HepG2 (cell line): Measurements from ENCODE around the gene SCN8A. TPM values are rescaled to one million over a fixed set of nuclear protein-coding genes. Genes with fewer than 3 reads are reported as not detected.

ENCODE experiments used
- ATAC-seq: fragments of 200-7000 bp; cut with Tn5 transposase; 3 replicates; pipeline ENCODE4 v1.9.1; 2020; ENCODE audit warnings: mild to moderate bottlenecking, moderate library complexity
- BruUV-seq: library from RNA; stranded (reverse); fragments of 400-500 nt; replicated peaks from 2 replicates; lab custom pipeline; 2021; lab: Mats Ljungman, UMichigan
- CTCF ChIA-PET: fragments of 300-600 bp; formaldehyde crosslinking; extraction: SDS; loops from one replicate; lab custom pipeline; 2021; ENCODE audit warnings: low total read pairs, inconsistent platforms, low intra/inter-chr PET ratio; lab: Yijun Ruan, JAX
- POLR2A ChIA-PET: fragments of 350-600 bp; sonication (Branson Sonifier 250); formaldehyde crosslinking; loops from one replicate; lab custom pipeline; 2020; ENCODE audit warnings: antibody characterized with exemption, inconsistent platforms; lab: Yijun Ruan, JAX
- DNase-seq: peaks from one replicate; pipeline ENCODE4 v3.0.0-alpha.2; 2015; ENCODE audit warnings: low spot score
- FAIRE-seq: peaks from 3 replicates; lab custom pipeline; 2011; peaks lifted over from hg19 to GRCh38; lab: Jason Lieb, UNC
- H2AFZ ChIP-seq: one replicate; pipeline ENCODE4 v1.6.1; 2011; ENCODE audit warnings: low read length, inconsistent platforms
- H3K27ac ChIP-seq: fragments of 300-600 bp; 3 replicates; pipeline ENCODE4 v1.8.0; 2011; ENCODE audit warnings: mixed run types, mild to moderate bottlenecking, mixed read lengths, low read length, inconsistent platforms; ENCODE audit not compliant: insufficient read depth; ENCODE audit errors: extremely low read length
- H3K27me3 ChIP-seq, 2 experiments: fragments of 200-600 bp in 1 of 2; 2 replicates in 1 of 2; 3 replicates in 1 of 2; pipeline versions ENCODE4 v1.6.0 to v1.8.0; 2011; ENCODE audit warnings: low read length in 2 of 2, mild to moderate bottlenecking in 2 of 2, moderate library complexity in 2 of 2, inconsistent platforms in 1 of 2; ENCODE audit not compliant: insufficient read depth in 2 of 2, control insufficient read depth in 1 of 2
- H3K36me3 ChIP-seq, 2 experiments: fragments of 200-600 bp in 1 of 2; replicated peaks in 1 of 2; 2 replicates in 1 of 2; 3 replicates in 1 of 2; pipeline versions ENCODE4 v1.5.1 to v1.8.0; 2011; ENCODE audit warnings: low read length in 2 of 2, inconsistent platforms in 1 of 2; ENCODE audit not compliant: insufficient read depth in 2 of 2, control insufficient read depth in 1 of 2
- H3K4me1 ChIP-seq: 2 replicates; pipeline ENCODE4 v1.5.1; 2012; ENCODE audit warnings: low read length, inconsistent platforms; ENCODE audit not compliant: insufficient read depth
- H3K4me2 ChIP-seq: 2 replicates; pipeline ENCODE4 v1.6.0; 2011; ENCODE audit warnings: low read depth, low read length, inconsistent platforms
- H3K4me3 ChIP-seq, 3 experiments: fragments of 200-600 bp in 1 of 3; sonication (generic), shearing (Covaris generic) in 1 of 3; replicated peaks in 1 of 3; 2 replicates each; pipeline ENCODE4 v1.5.1; 2011 to 2016; ENCODE audit warnings: low read length in 3 of 3, inconsistent platforms in 2 of 3, low read depth in 2 of 3, mild to moderate bottlenecking in 2 of 3, control low read depth in 1 of 3, mixed read lengths in 1 of 3; ENCODE audit not compliant: insufficient read depth in 1 of 3
- H3K79me2 ChIP-seq: one replicate; pipeline ENCODE4 v1.6.1; 2011; ENCODE audit warnings: low read length, inconsistent platforms; ENCODE audit not compliant: insufficient read depth
- H3K9ac ChIP-seq: 2 replicates; pipeline ENCODE4 v1.6.0; 2011; ENCODE audit warnings: mild to moderate bottlenecking, low read depth, low read length, inconsistent platforms; ENCODE audit not compliant: insufficient read depth
- H3K9me3 ChIP-seq: 2 replicates; pipeline ENCODE4 v1.5.1; 2012; ENCODE audit warnings: mild to moderate bottlenecking, low read length
- H4K20me1 ChIP-seq: 2 replicates; pipeline ENCODE4 v1.6.0; 2011; ENCODE audit warnings: inconsistent platforms, mild to moderate bottlenecking, low read length, moderate library complexity; ENCODE audit not compliant: insufficient read depth
- ETV5 ChIP-seq: IDR thresholded peaks from 2 replicates; pipeline ENCODE4 v1.6.1; 2018; ENCODE audit warnings: missing biosample characterization, missing genetic modification reagents, inconsistent platforms, borderline replicate concordance
- MAFF ChIP-seq: IDR thresholded peaks from 2 replicates; pipeline ENCODE4 v1.6.1; 2011; ENCODE audit warnings: low read depth, low read length, improper control_type of control experiment
- MAFK ChIP-seq, 2 experiments: IDR thresholded peaks in 1 of 2; conservative IDR thresholded peaks in 1 of 2; 2 replicates each; pipeline ENCODE4 v1.6.1; 2011; ENCODE audit warnings: improper control_type of control experiment in 2 of 2, low read length in 2 of 2
- POLR2G ChIP-seq: fragments of 200-400 bp; formaldehyde crosslinking; IDR thresholded peaks from 2 replicates; pipeline ENCODE4 v1.6.1; 2018; ENCODE audit warnings: mild to moderate bottlenecking, low read depth, low read length, moderate library complexity
- SMARCE1 ChIP-seq: fragments of 450-650 bp; IDR thresholded peaks from 2 replicates; pipeline ENCODE4 v1.6.1; 2017; ENCODE audit warnings: borderline replicate concordance
- ZC3H4 ChIP-seq: sonication (generic); formaldehyde crosslinking; IDR thresholded peaks from 2 replicates; pipeline ENCODE4 v1.4.0; 2020; ENCODE audit warnings: missing genetic modification reagents, borderline replicate concordance
- ZNF34 ChIP-seq: sonication (generic); formaldehyde crosslinking; IDR thresholded peaks from 2 replicates; pipeline ENCODE4 v1.4.0; 2020; ENCODE audit warnings: mild to moderate bottlenecking, missing genetic modification reagents, borderline replicate concordance
- ZSCAN29 ChIP-seq: sonication (generic); formaldehyde crosslinking; conservative IDR thresholded peaks from 2 replicates; pipeline ENCODE4 v1.4.0; 2020; ENCODE audit warnings: mild to moderate bottlenecking, missing genetic modification reagents
- WGBS: methylation state at CpG from one replicate; pipeline ENCODE4 v1.1.6; 2017; ENCODE audit warnings: low lambda C conversion rate; 5-methylcytosine and 5-hydroxymethylcytosine counted together
- in situ Hi-C: cut with HindIII; loops from 2 replicates; pipeline ENCODE4 v1.10.0; 2017; ENCODE audit warnings: low pct_unique_long_range_greater_than_20kb; ENCODE audit not compliant: extremely low pct_ligation_motif_present
- intact Hi-C: fragments of 100-400 bp; cut with micrococcal nuclease; formaldehyde crosslinking; loops from one replicate; pipeline ENCODE4 v1.10.0; 2022; ENCODE audit not compliant: unreplicated experiment
- polyA plus RNA-seq, 8 experiments: library from polyadenylated mRNA; depleted of rRNA in 3 of 8; stranded (reverse) in 7 of 8; unstranded in 1 of 8; fragments of >200 nt; fragmentation: Illumina TruSeq in 4 of 8; extraction: Trizol in 4 of 8; gene quantifications; 2 replicates each; pipeline versions ENCODE4 v1.2.1 to v1.2.3, GENCODE V29; 2011 to 2016; ENCODE audit warnings: low read depth in 4 of 8, missing spikeins in 1 of 8, mixed read lengths in 1 of 8; ENCODE audit not compliant: insufficient read depth in 1 of 8
- total RNA-seq, 5 experiments: library from RNA; depleted of rRNA; stranded (reverse); fragments of >200 nt; fragmentation: Illumina TruSeq; extraction: Trizol; gene quantifications; 2 replicates each; pipeline ENCODE4 v1.2.3, GENCODE V29; 2016; ENCODE audit warnings: low read depth in 1 of 5
- TF ChIP-seq, protein P1 (sequence below): sonication (generic); formaldehyde crosslinking; IDR thresholded peaks from 2 replicates; pipeline ENCODE4 v1.8.1; 2022; ENCODE audit warnings: low read depth, mild to moderate bottlenecking, missing genetic modification reagents
- TF ChIP-seq, protein P2 (sequence below): sonication (generic); formaldehyde crosslinking; IDR thresholded peaks from 2 replicates; pipeline ENCODE4 v1.4.0; 2020; ENCODE audit warnings: mild to moderate bottlenecking, low read depth, missing genetic modification reagents

The SCN8A gene
- total and polyA plus RNA-seq, 2 of the 13 experiments (the other 11 are each of a cell fraction or from before 2014, with no cell fraction given) = 0.57 to 1.4 TPM

DNA sequence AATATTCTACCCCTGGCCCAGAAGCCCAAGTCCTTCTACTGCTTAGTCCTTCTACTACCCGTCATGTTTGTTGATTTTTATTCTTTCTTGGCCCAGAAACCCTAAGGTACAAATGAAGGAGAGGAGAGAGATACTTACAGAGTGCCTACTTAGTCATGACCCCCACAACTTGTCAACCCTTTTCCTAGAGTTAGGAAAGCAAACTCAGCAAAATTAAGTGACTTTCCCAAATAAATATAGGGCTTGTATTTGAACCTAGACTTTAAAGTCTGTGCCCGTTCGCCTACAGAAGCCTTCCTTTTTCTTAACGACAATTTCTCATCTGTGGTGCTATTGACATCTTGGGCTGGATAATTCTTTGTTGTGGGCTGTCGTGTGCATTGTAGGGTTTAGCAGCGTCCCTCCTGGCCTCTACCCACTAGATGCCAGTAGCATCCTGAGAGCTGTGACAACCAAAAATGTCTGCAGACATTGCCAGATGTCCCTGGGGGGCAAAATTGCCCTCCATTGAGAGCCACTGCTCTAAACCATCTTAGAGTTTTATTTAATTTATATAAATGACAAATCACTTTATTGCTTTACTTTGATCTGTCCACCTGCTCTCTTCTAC is 175.1 kb downstream of the SCN8A start:
- Histone ChIP-seq H3K36me3 (no peaks in the 10 kb centered on the region), H3K9ac (no peak overlapping the region), H4K20me1 (no peaks in the 10 kb centered on the region), H3K4me3 (no peak overlapping the region), H3K4me1 (no peaks in the 10 kb centered on the region), H3K27me3 (no peaks in the 10 kb centered on the region), H3K4me2 (no peak overlapping the region), H3K27ac (no peak overlapping the region), H2AFZ (no peak overlapping the region), H3K9me3 (no peaks in the 10 kb centered on the region), H3K79me2 (no peaks in the 10 kb centered on the region)
- DNase-seq (no peak), FAIRE-seq (no peak), ATAC-seq (no peak)
- WGBS = 64% methylated on average over 6 of the region's 6 CpGs
- TF ChIP-seq POLR2G (no peak), MAFF (peak; percentile 76), MAFK (conservative IDR thresholded peaks at IDR 0.05 in 1 of 2, IDR thresholded peaks at IDR 0.05 in 1 of 2; ENCODE audit: low read length in 2 of 2) (peak; percentile 75 to 78)
- intact Hi-C loops = no loop called here
- no TSS peak for BruUV-seq
- ChIA-PET CTCF (no interaction called here), POLR2A (no interaction called here)
- in situ Hi-C loops = no loop called here

DNA sequence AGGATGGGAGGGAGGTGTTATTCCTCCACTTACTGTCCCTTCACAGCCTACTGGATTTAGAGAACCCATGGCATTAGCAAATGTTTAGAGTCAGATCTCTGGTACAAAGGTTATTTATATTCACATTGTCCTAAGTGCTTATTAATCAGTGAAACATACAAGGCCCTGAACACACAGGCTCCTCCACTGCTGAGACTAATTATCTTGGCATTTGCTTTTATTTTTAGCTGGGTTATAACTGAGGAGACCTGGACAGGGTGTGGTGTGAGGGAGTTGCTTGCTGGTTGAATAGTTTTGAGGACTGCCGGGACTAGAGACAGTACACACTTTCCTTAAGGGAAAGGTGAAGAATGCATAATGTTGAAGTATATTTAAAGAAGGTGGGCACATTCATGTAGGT is 180.0 kb downstream of the SCN8A start:
- no peaks in the 10 kb centered on the region for H4K20me1 ChIP-seq
- 69% methylated on average over 1 of the region's 1 CpG for whole genome bisulfite sequencing
- DNase-seq = no peak
- TF ChIP-seq ZSCAN29 (CRISPR knock-in tag) (no peak), ZNF34 (CRISPR knock-in tag) (no peak), ZC3H4 (CRISPR knock-in tag) (no peak), ETV5 (CRISPR knock-in tag) (no peak), SMARCE1 (no peak)
- TF ChIP-seq, protein P1, sequence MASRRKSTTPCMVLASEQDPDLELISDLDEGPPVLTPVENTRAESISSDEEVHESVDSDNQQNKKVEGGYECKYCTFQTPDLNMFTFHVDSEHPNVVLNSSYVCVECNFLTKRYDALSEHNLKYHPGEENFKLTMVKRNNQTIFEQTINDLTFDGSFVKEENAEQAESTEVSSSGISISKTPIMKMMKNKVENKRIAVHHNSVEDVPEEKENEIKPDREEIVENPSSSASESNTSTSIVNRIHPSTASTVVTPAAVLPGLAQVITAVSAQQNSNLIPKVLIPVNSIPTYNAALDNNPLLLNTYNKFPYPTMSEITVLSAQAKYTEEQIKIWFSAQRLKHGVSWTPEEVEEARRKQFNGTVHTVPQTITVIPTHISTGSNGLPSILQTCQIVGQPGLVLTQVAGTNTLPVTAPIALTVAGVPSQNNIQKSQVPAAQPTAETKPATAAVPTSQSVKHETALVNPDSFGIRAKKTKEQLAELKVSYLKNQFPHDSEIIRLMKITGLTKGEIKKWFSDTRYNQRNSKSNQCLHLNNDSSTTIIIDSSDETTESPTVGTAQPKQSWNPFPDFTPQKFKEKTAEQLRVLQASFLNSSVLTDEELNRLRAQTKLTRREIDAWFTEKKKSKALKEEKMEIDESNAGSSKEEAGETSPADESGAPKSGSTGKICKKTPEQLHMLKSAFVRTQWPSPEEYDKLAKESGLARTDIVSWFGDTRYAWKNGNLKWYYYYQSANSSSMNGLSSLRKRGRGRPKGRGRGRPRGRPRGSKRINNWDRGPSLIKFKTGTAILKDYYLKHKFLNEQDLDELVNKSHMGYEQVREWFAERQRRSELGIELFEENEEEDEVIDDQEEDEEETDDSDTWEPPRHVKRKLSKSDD (CRISPR knock-in tag) = no peak
- TF ChIP-seq, protein P2, sequence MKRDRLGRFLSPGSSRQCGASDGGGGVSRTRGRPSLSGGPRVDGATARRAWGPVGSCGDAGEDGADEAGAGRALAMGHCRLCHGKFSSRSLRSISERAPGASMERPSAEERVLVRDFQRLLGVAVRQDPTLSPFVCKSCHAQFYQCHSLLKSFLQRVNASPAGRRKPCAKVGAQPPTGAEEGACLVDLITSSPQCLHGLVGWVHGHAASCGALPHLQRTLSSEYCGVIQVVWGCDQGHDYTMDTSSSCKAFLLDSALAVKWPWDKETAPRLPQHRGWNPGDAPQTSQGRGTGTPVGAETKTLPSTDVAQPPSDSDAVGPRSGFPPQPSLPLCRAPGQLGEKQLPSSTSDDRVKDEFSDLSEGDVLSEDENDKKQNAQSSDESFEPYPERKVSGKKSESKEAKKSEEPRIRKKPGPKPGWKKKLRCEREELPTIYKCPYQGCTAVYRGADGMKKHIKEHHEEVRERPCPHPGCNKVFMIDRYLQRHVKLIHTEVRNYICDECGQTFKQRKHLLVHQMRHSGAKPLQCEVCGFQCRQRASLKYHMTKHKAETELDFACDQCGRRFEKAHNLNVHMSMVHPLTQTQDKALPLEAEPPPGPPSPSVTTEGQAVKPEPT (CRISPR knock-in tag) = no peak
- TF ChIP-seq, all 625 proteins: peak for 0
- Histone ChIP-seq H3K27ac (no peak overlapping the region), H3K36me3 (no peaks in the 10 kb centered on the region), H3K4me2 (no peak overlapping the region), H3K9me3 (no peaks in the 10 kb centered on the region), H3K4me1 (no peaks in the 10 kb centered on the region), H3K9ac (no peak overlapping the region), H2AFZ (no peak overlapping the region), H3K79me2 (no peaks in the 10 kb centered on the region), H3K4me3 (no peak overlapping the region), H3K27me3 (no peaks in the 10 kb centered on the region)
- in situ Hi-C loops (no loop called here), intact Hi-C loops (no loop called here)
- ChIA-PET POLR2A (no interaction called here), CTCF (no interaction called here)
- ATAC-seq (no peak), FAIRE-seq (no peak)
- no TSS peak for BruUV-seq
